Spleen (tissue), 11 donors: Measurements from ENCODE around the gene SNRPB2. TPM values are rescaled to one million over a fixed set of nuclear protein-coding genes. Genes with fewer than 3 reads are reported as not detected.

ENCODE experiments used
- DNase-seq: peaks from one replicate; pipeline ENCODE4 v3.0.0-alpha.2; 2020
- H3K27ac ChIP-seq, 8 donors: fragments of 200-600 bp; sonication (generic) in 7 of 8; 1 replicate in 4 of 8; 2 replicates in 4 of 8; pipeline versions ENCODE4 v1.5.0 to v1.8.0; 2016 to 2021; ENCODE audit warnings: inconsistent platforms in 4 of 8, mild to moderate bottlenecking in 4 of 8, moderate library complexity in 1 of 8
- H3K27me3 ChIP-seq, 7 donors: fragments of 200-600 bp; sonication (generic) in 6 of 7; replicated peaks in 1 of 7; 1 replicate in 4 of 7; 2 replicates in 3 of 7; pipeline versions ENCODE4 v1.5.0 to v1.8.0; 2016 to 2021; ENCODE audit warnings: inconsistent platforms in 3 of 7, mild to moderate bottlenecking in 1 of 7
- H3K36me3 ChIP-seq, 6 donors: fragments of 200-600 bp; sonication (generic) in 5 of 6; 1 replicate in 4 of 6; 2 replicates in 2 of 6; pipeline versions ENCODE4 v1.5.0 to v1.8.0; 2016 to 2021; ENCODE audit warnings: inconsistent platforms in 2 of 6
- H3K4me1 ChIP-seq, 6 donors: fragments of 200-600 bp; sonication (generic) in 5 of 6; 1 replicate in 3 of 6; 2 replicates in 3 of 6; pipeline versions ENCODE4 v1.5.0 to v1.8.0; 2016 to 2021; ENCODE audit warnings: inconsistent platforms in 3 of 6
- H3K4me3 ChIP-seq, 8 donors: fragments of 200-600 bp; sonication (generic) in 7 of 8; 1 replicate in 4 of 8; 2 replicates in 4 of 8; pipeline versions ENCODE4 v1.5.0 to v1.8.0; 2016 to 2021; ENCODE audit warnings: inconsistent platforms in 4 of 8, mild to moderate bottlenecking in 4 of 8, moderate library complexity in 2 of 8
- H3K9me3 ChIP-seq, 8 donors: fragments of 200-600 bp; sonication (generic) in 7 of 8; 1 replicate in 4 of 8; 2 replicates in 4 of 8; pipeline versions ENCODE4 v1.5.0 to v1.8.0; 2016 to 2021; ENCODE audit warnings: inconsistent platforms in 4 of 8
- CTCF ChIP-seq, 11 experiments: fragments of 200-600 bp in 7 of 11; fragments of 450-650 bp in 4 of 11; sonication (generic) in 4 of 11; IDR thresholded peaks in 8 of 11; conservative IDR thresholded peaks in 3 of 11; 1 replicate in 7 of 11; 2 replicates in 4 of 11; pipeline versions ENCODE4 v1.4.0 to v1.8.0; 2016 to 2021; ENCODE audit warnings: antibody characterized with exemption in 11 of 11, inconsistent platforms in 4 of 11, mild to moderate bottlenecking in 1 of 11
- POLR2A ChIP-seq, 3 donors: fragments of 450-650 bp; IDR thresholded peaks; one replicate each; pipeline ENCODE4 v1.5.1; 2017; ENCODE audit warnings: antibody characterized with exemption in 3 of 3, mild to moderate bottlenecking in 1 of 3
- POLR2AphosphoS5 ChIP-seq, 3 donors: sonication (generic); formaldehyde crosslinking; IDR thresholded peaks; one replicate each; pipeline ENCODE4 v1.5.1; 2017; ENCODE audit warnings: antibody characterized with exemption in 3 of 3
- WGBS, 5 donors: extraction: QIAGEN DNeasy Blood & Tissue Kit in 3 of 5; methylation state at CpG; one replicate each; pipeline versions ENCODE4 v1.1.5 to v1.1.7; 2013 to 2018; 5-methylcytosine and 5-hydroxymethylcytosine counted together
- intact Hi-C: fragments of 100-400 bp; cut with DNase I; formaldehyde crosslinking; loops from one replicate; pipeline ENCODE4 v1.15.0; 2023; ENCODE audit warnings: low total_unique reads
- polyA plus RNA-seq, 3 donors: library from polyadenylated mRNA; stranded (reverse); fragments of 200-250 nt; gene quantifications; one replicate each; pipeline ENCODE4 v1.2.1, GENCODE V29; 2013
- total RNA-seq, 7 donors: library from RNA; depleted of rRNA in 3 of 7; stranded (reverse); fragments of >200 nt in 3 of 7; fragmentation: NEBNext Ultra II Directional in 4 of 7; extraction: Animal tissue kit (Norgen Biotek cat#: 25700) in 4 of 7; gene quantifications; one replicate each; pipeline versions ENCODE4 v1.1.0 to v1.2.1, GENCODE V29; 2016 to 2021
- donor health status: healthy with polysubstance abuse.
- donor health status: DM: no; HTN: no; CAD: no; lungs with moderate emphysema.
- donor health status: DM: no; HTN: no; CAD: no.
- donor health status: Bipolar disorder and iron deficiency.
- donor health status: healthy.
- donor health status: DM: no; HTN: no; CAD: no.
- donor health status: DM: yes; HTN: yes; CAD: no.

The SNRPB2 gene
- total and polyA plus RNA-seq, 10 donors, result 20.3 to 68.8 (median 40.9) TPM

DNA sequence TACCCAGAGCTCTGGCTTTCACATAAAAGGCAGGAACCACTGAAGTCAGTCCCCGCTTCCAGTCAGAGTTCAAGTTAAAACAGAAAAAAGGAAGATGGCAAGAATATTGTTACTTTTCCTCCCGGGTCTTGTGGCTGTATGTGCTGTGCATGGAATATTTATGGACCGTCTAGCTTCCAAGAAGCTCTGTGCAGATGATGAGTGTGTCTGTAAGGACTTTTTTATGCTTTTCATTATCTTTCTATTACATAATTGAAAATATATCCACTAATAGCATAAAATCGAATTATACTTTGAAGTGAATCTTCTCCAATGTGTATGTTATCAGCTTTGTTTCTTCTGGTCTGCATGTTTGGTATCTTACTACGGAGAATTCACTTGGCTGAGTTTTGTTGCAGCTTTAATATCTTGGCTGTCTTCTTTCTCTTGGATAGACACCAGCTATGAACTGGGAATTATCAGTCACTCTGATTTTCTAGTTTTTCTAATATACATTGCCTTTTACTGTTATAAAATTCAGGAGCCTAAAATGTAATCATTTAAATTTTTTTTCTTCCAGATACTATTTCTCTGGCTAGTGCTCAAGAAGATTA, 18.6 kb downstream of the SNRPB2 start, which contains the start of gene OTOR:
OTOR (plus strand) TSS at position 51 of the 593 bp plus-strand sequence; CDS start at position 95, 44 bp downstream.
- Histone ChIP-seq H3K36me3 (no peaks in the 10 kb centered on the region), H3K9me3 (no peaks in the 10 kb centered on the region), H3K27ac (no peak within 1 kb of the TSS), H3K4me1 (no peaks in the 10 kb centered on the region), H3K4me3 (no peak within 1 kb of the TSS), H3K27me3 (no peaks in the 10 kb centered on the region)
- TF ChIP-seq CTCF (IDR thresholded peaks at IDR 0.05 in 8 of 11, conservative IDR thresholded peaks at IDR 0.05 in 3 of 11), result no peak
- TF ChIP-seq POLR2AphosphoS5 (IDR thresholded peaks at IDR 0.05), result no peak
- no peak for TF ChIP-seq POLR2A (IDR thresholded peaks at IDR 0.05)
- no peak for DNase-seq
- 81 to 92% (median 85%) methylated on average over 5 of the region's 5 CpGs for WGBS, 5 donors
- intact Hi-C loops, result no loop called here

DNA sequence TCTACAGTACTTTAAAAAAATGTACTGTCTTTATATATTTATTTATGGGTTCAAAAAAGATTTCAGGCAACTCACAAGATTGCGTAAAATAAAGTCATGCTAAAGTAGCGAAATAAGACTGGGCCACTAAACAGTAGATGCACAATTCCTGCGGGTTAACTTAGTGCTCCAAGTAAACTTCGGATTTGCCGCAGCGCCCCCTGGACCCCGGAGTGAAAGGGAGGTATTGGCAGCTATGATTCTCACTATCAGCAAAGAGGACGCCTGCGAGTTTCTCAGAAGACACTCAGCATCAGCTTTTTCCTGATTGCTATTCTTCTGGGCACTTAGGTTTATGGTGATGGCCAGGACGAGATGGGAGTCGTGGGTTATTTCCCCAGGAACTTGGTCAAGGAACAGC, 19.7 kb downstream of the SNRPB2 start:
- no peak for TF ChIP-seq POLR2A (IDR thresholded peaks at IDR 0.05)
- no peak for TF ChIP-seq POLR2AphosphoS5 (IDR thresholded peaks at IDR 0.05)
- no peak for TF ChIP-seq CTCF (IDR thresholded peaks at IDR 0.05 in 8 of 11, conservative IDR thresholded peaks at IDR 0.05 in 3 of 11)
- 44 to 60% (median 54%) methylated on average over 11 of the region's 11 CpGs for WGBS, 5 donors
- Histone ChIP-seq H3K4me3 (no peak overlapping the region), H3K27me3 (no peaks in the 10 kb centered on the region), H3K9me3 (no peaks in the 10 kb centered on the region), H3K36me3 (no peaks in the 10 kb centered on the region), H3K27ac (no peak overlapping the region), H3K4me1 (no peaks in the 10 kb centered on the region)
- intact Hi-C loops, result no loop called here
- no peak for DNase-seq

GRCh38 chr20:16752082-16752481, 22.3 kb downstream of the SNRPB2 start:
- WGBS, 5 donors, result 71 to 82% (median 71%) methylated on average over 1 of the region's 1 CpG
- intact Hi-C loops, result no loop called here
- Histone ChIP-seq H3K9me3 (peaks cover 0 to 10% (median 0%) of the 10 kb centered on the region in 8 donors), H3K36me3 (no peaks in the 10 kb centered on the region), H3K27ac (no peak overlapping the region), H3K27me3 (no peaks in the 10 kb centered on the region), H3K4me1 (no peaks in the 10 kb centered on the region), H3K4me3 (no peak overlapping the region)
- TF ChIP-seq POLR2A (IDR thresholded peaks at IDR 0.05) (no peak), POLR2AphosphoS5 (IDR thresholded peaks at IDR 0.05) (no peak)
- no peak for DNase-seq

DNA sequence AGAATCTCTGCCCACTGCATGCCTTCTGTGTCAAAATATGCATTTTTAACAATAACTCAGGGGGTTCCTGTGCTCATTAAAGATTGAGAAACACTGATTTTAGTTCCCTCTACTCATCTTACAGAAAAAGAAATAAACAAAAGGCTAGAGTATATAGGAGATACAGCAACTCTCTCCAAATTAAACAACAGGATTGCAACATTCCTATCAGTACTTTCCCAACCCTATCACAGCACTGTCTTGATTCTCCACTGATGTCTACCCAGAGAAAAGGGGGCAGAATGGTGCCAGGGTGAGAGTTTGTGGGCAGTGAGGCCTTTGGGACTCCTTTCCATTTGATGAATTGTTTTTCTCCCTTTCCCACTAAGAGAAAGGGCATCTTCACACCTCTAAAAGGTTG, 23.1 kb downstream of the SNRPB2 start:
- intact Hi-C loops, result no loop called here
- Histone ChIP-seq H3K4me1 (no peaks in the 10 kb centered on the region), H3K4me3 (no peak overlapping the region)

More for the DNA sequence above, 23.1 kb downstream of the SNRPB2 start:
- Histone ChIP-seq H3K27me3 (no peaks in the 10 kb centered on the region), H3K27ac (no peak overlapping the region), H3K9me3 (peaks cover 0 to 10% (median 0%) of the 10 kb centered on the region in 8 donors), H3K36me3 (no peaks in the 10 kb centered on the region)
- no peak for DNase-seq
- TF ChIP-seq POLR2A (IDR thresholded peaks at IDR 0.05) (no peak), CTCF (IDR thresholded peaks at IDR 0.05 in 8 of 11, conservative IDR thresholded peaks at IDR 0.05 in 3 of 11) (no peak), POLR2AphosphoS5 (IDR thresholded peaks at IDR 0.05) (no peak)
